Keratinocyte (primary cell): Measurements from ENCODE around the gene CCAR1.

Source experiments
- EZH2 ChIP-seq: IDR thresholded peaks from one replicate; pipeline ENCODE4 v1.6.1; 2012; ENCODE audit warnings: inconsistent platforms, mild to moderate bottlenecking, low read length, moderate library complexity
- TF ChIP-seq, protein P1 (sequence below), 3 experiments: IDR thresholded peaks in 1 of 3; conservative IDR thresholded peaks in 1 of 3; optimal IDR thresholded peaks in 1 of 3; 2 replicates in 2 of 3; 3 replicates in 1 of 3; pipeline versions ENCODE3 to v1.5.1; 2011; ENCODE audit warnings: low read length in 3 of 3, mild to moderate bottlenecking in 3 of 3, moderate library complexity in 2 of 3, control low read depth in 1 of 3, inconsistent platforms in 1 of 3; ENCODE audit not compliant: insufficient read depth in 2 of 3; ENCODE audit errors: extremely low read depth in 1 of 3

DNA sequence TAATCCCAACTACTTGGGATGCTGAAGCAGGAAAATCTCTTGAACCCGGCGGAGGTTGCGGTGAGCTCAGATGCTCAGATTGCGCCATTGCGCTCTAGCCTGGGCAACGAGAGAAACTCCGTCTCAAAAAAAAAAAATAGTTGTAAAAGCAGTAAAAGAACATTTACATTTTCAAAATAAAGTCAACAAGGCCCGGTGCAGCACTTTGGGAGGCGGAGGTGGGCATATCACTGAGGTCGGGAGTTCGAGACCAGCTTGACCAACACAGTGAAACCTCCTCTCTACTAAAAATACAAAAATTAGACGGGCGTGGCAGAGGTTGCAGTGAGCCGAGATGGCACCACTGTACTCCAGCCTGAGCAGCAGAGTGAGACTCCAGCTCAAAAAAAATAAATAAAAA is 4.0 kb downstream of the CCAR1 start:
- TF ChIP-seq, protein P1, sequence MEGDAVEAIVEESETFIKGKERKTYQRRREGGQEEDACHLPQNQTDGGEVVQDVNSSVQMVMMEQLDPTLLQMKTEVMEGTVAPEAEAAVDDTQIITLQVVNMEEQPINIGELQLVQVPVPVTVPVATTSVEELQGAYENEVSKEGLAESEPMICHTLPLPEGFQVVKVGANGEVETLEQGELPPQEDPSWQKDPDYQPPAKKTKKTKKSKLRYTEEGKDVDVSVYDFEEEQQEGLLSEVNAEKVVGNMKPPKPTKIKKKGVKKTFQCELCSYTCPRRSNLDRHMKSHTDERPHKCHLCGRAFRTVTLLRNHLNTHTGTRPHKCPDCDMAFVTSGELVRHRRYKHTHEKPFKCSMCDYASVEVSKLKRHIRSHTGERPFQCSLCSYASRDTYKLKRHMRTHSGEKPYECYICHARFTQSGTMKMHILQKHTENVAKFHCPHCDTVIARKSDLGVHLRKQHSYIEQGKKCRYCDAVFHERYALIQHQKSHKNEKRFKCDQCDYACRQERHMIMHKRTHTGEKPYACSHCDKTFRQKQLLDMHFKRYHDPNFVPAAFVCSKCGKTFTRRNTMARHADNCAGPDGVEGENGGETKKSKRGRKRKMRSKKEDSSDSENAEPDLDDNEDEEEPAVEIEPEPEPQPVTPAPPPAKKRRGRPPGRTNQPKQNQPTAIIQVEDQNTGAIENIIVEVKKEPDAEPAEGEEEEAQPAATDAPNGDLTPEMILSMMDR (optimal IDR thresholded peaks at IDR 0.05 in 1 of 3, IDR thresholded peaks at IDR 0.05 in 1 of 3, conservative IDR thresholded peaks at IDR 0.05 in 1 of 3; ENCODE audit: extremely low read depth in 1 of 3, insufficient read depth in 2 of 3, low read length in 3 of 3) = no peak
- no peak for TF ChIP-seq EZH2
